Aorta (tissue), 5 donors: ENCODE results near the gene CYP2S1. TPM values are rescaled to one million over a fixed set of nuclear protein-coding genes. Genes with fewer than 3 reads are reported as not detected.

Source experiments
- ATAC-seq: fragments of 200-7000 bp; cut with Tn5 transposase; one replicate; pipeline ENCODE4 v1.9.1; 2022; ENCODE audit warnings: moderate library complexity; ENCODE audit not compliant: low FRiP score
- DNase-seq, 2 donors: peaks; one replicate each; pipeline ENCODE4 v3.0.0-alpha.2; 2020
- H3K27ac ChIP-seq, 2 donors: one replicate each; pipeline ENCODE4 v1.5.1; 2013; ENCODE audit warnings: low read length in 2 of 2, mild to moderate bottlenecking in 2 of 2, moderate library complexity in 2 of 2, control low read depth in 1 of 2, inconsistent platforms in 1 of 2, low read depth in 1 of 2
- H3K27me3 ChIP-seq, 2 donors: one replicate each; pipeline ENCODE4 v1.6.1; 2013; ENCODE audit warnings: control low read depth in 1 of 2, low read length in 1 of 2, mild to moderate bottlenecking in 1 of 2, moderate library complexity in 1 of 2; ENCODE audit not compliant: insufficient read depth in 2 of 2, control insufficient read depth in 1 of 2
- H3K36me3 ChIP-seq, 2 donors: one replicate each; pipeline ENCODE4 v1.6.1; 2013; ENCODE audit warnings: control low read depth in 1 of 2, low read length in 1 of 2, mild to moderate bottlenecking in 1 of 2; ENCODE audit not compliant: insufficient read depth in 2 of 2, control insufficient read depth in 1 of 2
- H3K4me1 ChIP-seq, 2 donors: one replicate each; pipeline ENCODE4 v1.6.1; 2013; ENCODE audit warnings: low read length in 2 of 2, control low read depth in 1 of 2, mild to moderate bottlenecking in 1 of 2, moderate library complexity in 1 of 2; ENCODE audit not compliant: insufficient read depth in 2 of 2, control insufficient read depth in 1 of 2
- H3K4me3 ChIP-seq, 2 donors: one replicate each; pipeline ENCODE4 v1.5.1; 2013; ENCODE audit warnings: low read length in 2 of 2, control low read depth in 1 of 2, mild to moderate bottlenecking in 1 of 2
- H3K9me3 ChIP-seq: one replicate; pipeline ENCODE4 v1.6.1; 2013; ENCODE audit warnings: mild to moderate bottlenecking, low read length; ENCODE audit not compliant: control insufficient read depth
- WGBS, 2 donors: extraction: QIAGEN DNeasy Blood & Tissue Kit; methylation state at CpG; one replicate each; pipeline ENCODE4 v1.1.7; 2013; 5-methylcytosine and 5-hydroxymethylcytosine counted together
- intact Hi-C, 2 donors: fragments of 100-400 bp; cut with DNase I; formaldehyde crosslinking; loops; one replicate each; pipeline versions ENCODE4 v1.14.2 to v1.15.0; 2022
- polyA plus RNA-seq, 2 donors: library from polyadenylated mRNA; stranded (reverse); fragments of 200-250 nt; gene quantifications; one replicate each; pipeline ENCODE4 v1.2.3, GENCODE V29; 2013
- total RNA-seq, 2 donors: library from RNA; stranded (reverse); fragmentation: NEBNext Ultra II Directional; extraction: Animal tissue kit (Norgen Biotek cat#: 25700); gene quantifications; one replicate each; pipeline ENCODE4 v1.2.1, GENCODE V29; 2021
- donor health status: healthy with polysubstance abuse.
- donor health status: Bipolar disorder and iron deficiency.
- donor health status: DM: no; HTN: no; CAD: no.
- donor health status: DM: no; HTN: no; CAD: no.
- donor health status: DM: yes; HTN: yes; CAD: no.

Gene CYP2S1
- total and polyA plus RNA-seq, 4 donors: 1.7 to 11.5 (median 2.5) TPM; not detected in 1

DNA sequence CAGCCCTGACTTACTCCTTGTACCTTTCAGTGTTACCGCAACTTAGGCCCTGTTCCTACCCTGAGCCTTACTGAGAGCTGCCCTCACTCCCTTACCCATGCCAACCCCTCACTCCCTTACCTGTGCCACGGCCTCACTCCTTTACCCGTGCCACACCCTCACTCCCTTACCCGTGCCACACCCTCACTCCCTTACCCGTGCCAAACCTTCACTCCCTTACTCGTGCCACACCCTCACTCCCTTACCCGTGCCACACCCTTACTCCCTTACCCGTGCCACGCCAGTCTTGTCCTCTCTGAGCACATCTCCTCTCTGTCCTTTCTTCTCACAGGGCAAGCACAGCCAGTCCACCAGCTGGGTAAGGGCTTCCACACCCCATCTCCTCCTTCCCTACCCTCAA is 46.3 kb downstream of the CYP2S1 start:
- ATAC-seq (no peak), DNase-seq (no peak)
- Histone ChIP-seq H3K27ac (no peak overlapping the region), H3K27me3 (no peaks in the 10 kb centered on the region), H3K4me1 (no peaks in the 10 kb centered on the region), H3K36me3 (peaks cover 0 to 6% of the 10 kb centered on the region in 2 donors), H3K4me3 (no peak overlapping the region), H3K9me3 (no peaks in the 10 kb centered on the region)
- WGBS, 2 donors: 90 to 97% methylated on average over 9 of the region's 9 CpGs
- intact Hi-C loops: no loop called here

DNA sequence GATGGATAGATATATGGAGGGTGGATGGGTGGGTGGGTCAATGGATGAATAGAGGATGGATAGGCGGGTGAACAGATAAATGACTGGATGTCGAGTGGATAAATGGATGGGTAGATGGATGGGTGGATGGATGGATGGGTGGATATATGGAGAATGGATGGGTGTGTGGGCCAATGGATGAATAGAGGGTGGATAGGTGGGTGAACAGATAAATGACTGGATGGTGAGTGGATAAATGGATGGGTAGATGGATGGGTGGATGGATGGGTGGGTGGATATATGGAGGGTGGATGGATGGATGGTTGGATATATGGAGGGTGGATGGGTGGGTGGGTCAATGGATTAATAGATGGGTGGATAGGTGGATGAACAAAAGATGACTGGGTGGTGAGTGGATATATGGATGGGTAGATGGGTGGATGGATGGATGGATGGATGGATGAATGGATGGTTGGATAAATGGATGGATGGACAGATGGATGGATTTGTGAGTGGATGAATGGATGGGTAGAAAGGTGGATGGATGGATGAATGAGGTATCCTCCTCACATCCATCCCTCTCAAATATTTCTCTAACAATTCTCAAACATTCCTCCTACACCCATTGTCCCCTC is 47.0 kb downstream of the CYP2S1 start:
- Histone ChIP-seq H3K9me3 (no peaks in the 10 kb centered on the region), H3K27me3 (no peaks in the 10 kb centered on the region), H3K4me3 (no peak overlapping the region), H3K27ac (no peak overlapping the region), H3K4me1 (no peaks in the 10 kb centered on the region), H3K36me3 (peaks cover 0 to 6% of the 10 kb centered on the region in 2 donors)
- no peak for DNase-seq
- 96 to 99% methylated on average over 2 of the region's 2 CpGs for WGBS, 2 donors
- ATAC-seq: no peak
- intact Hi-C loops: no loop called here

DNA sequence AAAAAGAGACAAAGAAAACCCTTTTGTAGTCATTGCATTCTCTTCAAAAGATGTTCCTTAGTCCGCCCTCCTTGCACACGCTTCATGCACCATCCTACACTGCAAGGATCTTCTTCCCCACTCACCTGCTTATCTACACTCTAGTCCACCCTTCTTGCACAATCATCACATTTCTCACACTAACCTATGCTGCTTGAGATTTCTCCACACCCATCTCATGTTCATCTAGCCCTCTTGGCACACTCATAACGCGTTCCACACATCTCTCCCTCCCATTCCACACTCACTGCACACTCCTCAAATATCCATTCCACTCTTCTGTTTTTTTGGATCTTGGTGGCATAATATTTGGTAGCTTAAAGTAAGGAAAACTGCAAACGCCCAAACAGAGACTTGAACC is 48.8 kb downstream of the CYP2S1 start:
- no peak for ATAC-seq
- no peak overlapping the region for H3K4me3 ChIP-seq
- H3K9me3 ChIP-seq: no peaks in the 10 kb centered on the region
- H3K36me3 ChIP-seq: peaks cover 0 to 6% of the 10 kb centered on the region in 2 donors
- intact Hi-C loops: no loop called here
- WGBS, 2 donors: 86 to 90% methylated on average over 5 of the region's 5 CpGs
- no peaks in the 10 kb centered on the region for H3K27me3 ChIP-seq
- no peak for DNase-seq
- no peak overlapping the region for H3K27ac ChIP-seq
- no peaks in the 10 kb centered on the region for H3K4me1 ChIP-seq

DNA sequence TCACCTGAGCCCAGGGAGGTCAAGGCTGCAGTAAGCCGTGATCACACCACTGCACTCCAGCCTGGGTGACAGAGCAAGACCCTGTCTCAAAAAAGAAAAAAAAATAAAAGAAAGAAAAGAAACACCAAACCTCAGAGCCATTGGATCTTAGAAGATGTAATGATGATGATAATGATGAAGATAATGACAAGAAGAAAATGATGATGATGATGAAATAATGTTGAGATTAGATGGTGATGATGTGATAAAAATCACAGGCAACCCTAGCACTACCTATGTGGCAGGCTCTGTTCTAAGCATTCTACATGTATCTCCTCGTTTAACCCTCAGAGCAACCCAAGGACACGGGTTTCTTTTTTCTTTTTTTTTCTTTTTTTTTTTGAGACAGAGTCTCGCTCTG is 51.1 kb downstream of the CYP2S1 start:
- Histone ChIP-seq H3K9me3 (no peaks in the 10 kb centered on the region), H3K4me3 (no peak overlapping the region), H3K27ac (no peak overlapping the region), H3K27me3 (no peaks in the 10 kb centered on the region), H3K36me3 (peaks cover 2 to 10% of the 10 kb centered on the region in 2 donors), H3K4me1 (no peaks in the 10 kb centered on the region)
- 83 to 86% methylated on average over 4 of the region's 4 CpGs for WGBS, 2 donors
- ATAC-seq (no peak), DNase-seq (no peak)
- intact Hi-C loops: no loop called here

DNA sequence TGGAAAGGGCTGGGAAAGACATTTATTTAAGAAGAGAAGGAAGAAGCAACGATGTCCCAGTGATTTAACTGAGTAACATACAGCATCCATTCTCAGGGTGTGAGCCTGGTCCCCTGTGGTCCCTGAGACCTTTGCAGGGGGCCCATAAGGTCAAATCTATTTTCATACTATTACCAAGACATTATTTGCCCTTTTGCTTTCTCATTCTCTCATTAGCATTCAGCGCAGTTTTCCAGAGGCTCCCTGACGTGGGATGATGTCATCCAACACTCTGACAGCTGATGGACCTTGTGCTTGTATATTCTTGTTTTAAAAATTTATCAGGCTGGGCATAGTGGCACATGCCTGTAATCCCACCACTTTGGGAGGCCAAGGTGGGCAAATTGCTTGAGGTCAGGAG is 52.8 kb downstream of the CYP2S1 start:
- no peaks in the 10 kb centered on the region for H3K4me1 ChIP-seq
- H3K36me3 ChIP-seq: peaks cover 2 to 9% of the 10 kb centered on the region in 2 donors
- DNase-seq (no peak), ATAC-seq (no peak)
- no peaks in the 10 kb centered on the region for H3K9me3 ChIP-seq
- H3K27ac ChIP-seq: no peak overlapping the region
- H3K4me3 ChIP-seq: no peak overlapping the region
- intact Hi-C loops: no loop called here
- no peaks in the 10 kb centered on the region for H3K27me3 ChIP-seq
- WGBS, 2 donors: 77 to 83% methylated on average over 3 of the region's 3 CpGs

DNA sequence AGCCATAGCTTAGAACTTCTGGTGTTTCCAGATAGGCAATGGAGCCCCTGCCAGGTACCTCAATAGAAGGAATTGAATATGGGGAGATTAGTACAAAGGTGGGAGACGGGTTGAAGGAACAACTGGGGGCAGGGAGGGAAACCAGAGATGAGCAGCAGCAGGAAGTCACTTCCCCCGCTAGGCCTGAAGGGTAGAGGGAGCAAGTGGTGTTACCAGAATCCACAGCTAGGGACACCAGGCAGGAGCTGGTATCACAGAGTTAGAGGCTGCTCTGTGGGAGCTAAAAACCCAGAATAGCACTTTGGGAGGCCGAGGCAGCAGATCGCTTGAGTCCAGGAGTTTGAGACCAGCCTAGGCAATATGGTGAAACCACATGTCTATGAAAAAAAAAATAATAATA is 55.9 kb downstream of the CYP2S1 start:
- DNase-seq (no peak), ATAC-seq (no peak)
- Histone ChIP-seq H3K4me3 (no peak overlapping the region), H3K27ac (no peak overlapping the region), H3K36me3 (peaks cover 2 to 18% of the 10 kb centered on the region in 2 donors), H3K4me1 (no peaks in the 10 kb centered on the region), H3K27me3 (no peaks in the 10 kb centered on the region), H3K9me3 (no peaks in the 10 kb centered on the region)
- intact Hi-C loops: no loop called here
- WGBS, 2 donors: 93 to 95% methylated on average over 4 of the region's 4 CpGs

DNA sequence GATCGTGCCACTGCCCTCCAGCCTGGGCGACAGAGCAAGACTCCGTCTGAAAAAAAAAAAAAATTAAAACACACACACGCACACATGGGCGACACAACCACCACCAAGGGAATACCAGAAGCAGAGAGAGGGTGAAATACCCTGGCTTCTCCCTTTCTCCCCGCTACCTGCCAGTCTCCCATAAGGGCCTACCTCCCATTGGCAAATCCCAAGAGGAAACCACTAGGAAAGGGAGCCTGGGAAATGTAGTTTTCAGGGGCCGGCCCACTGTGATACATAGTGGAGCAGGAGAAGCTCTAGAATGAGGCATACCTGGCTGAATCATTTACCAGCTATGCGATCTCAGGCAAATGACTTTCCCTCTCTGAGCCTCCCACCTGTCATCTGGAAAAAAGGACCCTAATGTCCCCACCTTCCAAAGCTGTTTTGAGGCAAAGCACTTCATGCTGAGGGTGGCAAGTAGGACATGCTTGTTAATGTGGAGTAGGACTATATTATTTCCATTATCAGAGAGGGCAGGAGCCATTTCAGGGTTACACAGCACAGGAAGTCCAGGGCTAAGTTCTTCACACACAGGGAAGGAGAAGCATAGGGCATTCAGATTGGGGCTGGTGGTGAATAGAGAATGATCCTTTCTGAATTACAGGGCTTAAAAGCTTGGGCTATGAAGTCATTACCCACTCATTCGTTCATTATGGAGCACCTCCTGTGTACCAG is 56.8 kb downstream of the CYP2S1 start:
- 87 to 92% methylated on average over 9 of the region's 9 CpGs for WGBS, 2 donors
- Histone ChIP-seq H3K4me3 (no peak overlapping the region), H3K4me1 (no peaks in the 10 kb centered on the region), H3K27ac (no peak overlapping the region), H3K36me3 (peaks cover 2 to 18% of the 10 kb centered on the region in 2 donors), H3K27me3 (no peaks in the 10 kb centered on the region), H3K9me3 (no peaks in the 10 kb centered on the region)
- DNase-seq (no peak), ATAC-seq (no peak)
- intact Hi-C loops: no loop called here

DNA sequence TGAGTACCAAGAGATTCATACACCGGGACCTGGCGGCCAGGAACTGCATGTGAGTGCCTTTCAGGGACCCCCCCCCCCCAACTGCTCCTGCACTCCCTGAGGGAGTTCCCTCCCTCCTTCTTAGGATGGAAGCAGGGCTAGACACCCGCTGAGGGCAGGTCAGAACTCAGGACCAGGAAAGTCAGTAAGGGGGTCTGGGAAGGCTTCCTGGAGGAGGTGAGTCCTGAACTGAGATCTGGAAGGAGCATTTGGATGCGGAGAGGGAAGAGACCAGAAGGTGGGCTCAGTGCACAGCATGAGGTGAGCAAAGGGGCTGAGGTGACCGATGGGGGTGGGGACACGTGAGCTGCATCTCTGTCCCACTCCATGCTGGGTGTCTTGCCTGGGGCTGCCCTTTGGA is 60.6 kb downstream of the CYP2S1 start:
- intact Hi-C loops: no loop called here
- WGBS, 2 donors: 93 to 94% methylated on average over 6 of the region's 6 CpGs
- DNase-seq (no peak), ATAC-seq (peak; percentile 34)
- no peak overlapping the region for H3K4me3 ChIP-seq
- H3K9me3 ChIP-seq: no peaks in the 10 kb centered on the region
- H3K36me3 ChIP-seq: peaks cover 4 to 20% of the 10 kb centered on the region in 2 donors
- H3K4me1 ChIP-seq: no peaks in the 10 kb centered on the region
- H3K27me3 ChIP-seq: no peaks in the 10 kb centered on the region
- no peak overlapping the region for H3K27ac ChIP-seq

DNA sequence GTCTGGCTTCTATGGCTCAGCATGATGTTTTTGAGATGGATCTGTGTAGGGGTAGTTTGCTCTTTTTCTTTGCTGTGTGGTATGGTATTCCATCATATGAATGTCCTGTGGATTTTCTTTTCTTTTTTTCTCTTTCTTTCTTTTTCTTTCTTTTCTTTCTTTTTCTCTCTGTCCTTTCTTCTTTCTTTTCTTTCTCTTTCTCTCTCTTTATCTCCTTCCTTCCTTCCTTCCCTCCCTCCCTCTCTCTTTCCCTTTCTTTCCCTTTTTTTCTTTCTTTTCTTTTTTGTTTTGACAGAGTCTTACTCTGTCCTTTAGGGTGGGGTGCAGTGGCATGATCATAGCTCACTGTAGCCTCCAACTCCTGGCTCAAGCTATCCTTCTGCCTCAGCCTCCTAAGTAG is 62.2 kb downstream of the CYP2S1 start:
- ATAC-seq: no peak

More for the DNA sequence above, 62.2 kb downstream of the CYP2S1 start:
- no peak for DNase-seq
- H3K4me1 ChIP-seq: no peaks in the 10 kb centered on the region
- no peaks in the 10 kb centered on the region for H3K27me3 ChIP-seq
- no peak overlapping the region for H3K27ac ChIP-seq
- intact Hi-C loops: no loop called here
- H3K36me3 ChIP-seq: peaks cover 4 to 24% of the 10 kb centered on the region in 2 donors
- H3K4me3 ChIP-seq: no peak overlapping the region
- no peaks in the 10 kb centered on the region for H3K9me3 ChIP-seq
